ENCODE measurements around the gene CHMP2A. TPM values are rescaled to one million over a fixed set of nuclear protein-coding genes. Genes with fewer than 3 reads are reported as not detected.

CHMP2A gene
- total RNA-seq, 1 experiment from 2014 or later = 109 TPM

DNA sequence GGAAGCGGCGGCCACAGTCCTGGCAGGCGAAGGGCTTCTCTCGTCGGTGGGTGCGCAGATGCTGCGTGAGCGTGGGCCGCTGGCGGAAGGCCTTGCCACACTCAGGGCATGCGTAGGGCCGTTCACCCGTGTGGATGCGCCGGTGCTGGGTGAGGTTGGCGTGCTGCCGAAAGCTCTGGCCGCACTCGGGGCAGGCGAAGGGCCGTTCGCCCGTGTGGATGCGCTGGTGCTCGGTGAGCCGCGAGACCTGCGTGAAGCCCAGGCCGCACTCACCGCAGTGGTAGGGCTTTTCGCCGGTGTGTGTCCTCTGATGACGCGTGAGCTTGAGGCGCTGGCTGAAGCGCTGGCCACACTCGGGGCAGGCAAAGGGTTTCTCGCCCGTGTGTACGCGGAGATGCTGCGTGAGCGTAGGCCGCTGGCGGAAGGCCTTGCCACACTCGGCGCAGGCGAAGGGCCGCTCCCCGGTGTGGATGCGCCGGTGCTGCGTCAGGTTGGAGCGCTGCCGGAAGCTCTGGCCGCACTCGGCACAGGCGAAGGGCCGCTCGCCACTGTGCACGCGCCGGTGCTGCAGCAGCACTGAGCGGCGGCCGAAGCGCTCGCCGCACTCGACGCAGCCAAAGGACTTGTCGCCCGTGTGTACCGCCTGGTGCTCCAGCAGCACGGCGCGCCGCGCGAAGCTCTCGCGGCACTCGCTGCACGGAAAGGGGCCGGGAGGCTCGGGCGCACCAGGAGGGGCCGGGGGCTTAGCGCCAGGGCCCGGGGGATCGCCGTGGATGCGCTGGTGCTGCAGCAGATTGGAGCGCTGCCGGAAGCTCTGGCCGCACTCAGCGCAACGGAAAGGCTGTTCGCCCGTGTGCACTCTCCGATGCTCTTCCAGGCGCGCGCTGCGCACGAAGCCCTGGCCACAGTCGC lies 7.5 kb upstream of the CHMP2A start (continued):
- TF ChIP-seq, protein P1, sequence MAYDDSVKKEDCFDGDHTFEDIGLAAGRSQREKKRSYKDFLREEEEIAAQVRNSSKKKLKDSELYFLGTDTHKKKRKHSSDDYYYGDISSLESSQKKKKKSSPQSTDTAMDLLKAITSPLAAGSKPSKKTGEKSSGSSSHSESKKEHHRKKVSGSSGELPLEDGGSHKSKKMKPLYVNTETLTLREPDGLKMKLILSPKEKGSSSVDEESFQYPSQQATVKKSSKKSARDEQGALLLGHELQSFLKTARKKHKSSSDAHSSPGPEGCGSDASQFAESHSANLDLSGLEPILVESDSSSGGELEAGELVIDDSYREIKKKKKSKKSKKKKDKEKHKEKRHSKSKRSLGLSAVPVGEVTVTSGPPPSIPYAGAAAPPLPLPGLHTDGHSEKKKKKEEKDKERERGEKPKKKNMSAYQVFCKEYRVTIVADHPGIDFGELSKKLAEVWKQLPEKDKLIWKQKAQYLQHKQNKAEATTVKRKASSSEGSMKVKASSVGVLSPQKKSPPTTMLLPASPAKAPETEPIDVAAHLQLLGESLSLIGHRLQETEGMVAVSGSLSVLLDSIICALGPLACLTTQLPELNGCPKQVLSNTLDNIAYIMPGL (CRISPR knock-in tag; IDR thresholded peaks at IDR 0.05) = peak; percentile 24; the same call in 1 of the 2 replicates
- TF ChIP-seq, protein P2, sequence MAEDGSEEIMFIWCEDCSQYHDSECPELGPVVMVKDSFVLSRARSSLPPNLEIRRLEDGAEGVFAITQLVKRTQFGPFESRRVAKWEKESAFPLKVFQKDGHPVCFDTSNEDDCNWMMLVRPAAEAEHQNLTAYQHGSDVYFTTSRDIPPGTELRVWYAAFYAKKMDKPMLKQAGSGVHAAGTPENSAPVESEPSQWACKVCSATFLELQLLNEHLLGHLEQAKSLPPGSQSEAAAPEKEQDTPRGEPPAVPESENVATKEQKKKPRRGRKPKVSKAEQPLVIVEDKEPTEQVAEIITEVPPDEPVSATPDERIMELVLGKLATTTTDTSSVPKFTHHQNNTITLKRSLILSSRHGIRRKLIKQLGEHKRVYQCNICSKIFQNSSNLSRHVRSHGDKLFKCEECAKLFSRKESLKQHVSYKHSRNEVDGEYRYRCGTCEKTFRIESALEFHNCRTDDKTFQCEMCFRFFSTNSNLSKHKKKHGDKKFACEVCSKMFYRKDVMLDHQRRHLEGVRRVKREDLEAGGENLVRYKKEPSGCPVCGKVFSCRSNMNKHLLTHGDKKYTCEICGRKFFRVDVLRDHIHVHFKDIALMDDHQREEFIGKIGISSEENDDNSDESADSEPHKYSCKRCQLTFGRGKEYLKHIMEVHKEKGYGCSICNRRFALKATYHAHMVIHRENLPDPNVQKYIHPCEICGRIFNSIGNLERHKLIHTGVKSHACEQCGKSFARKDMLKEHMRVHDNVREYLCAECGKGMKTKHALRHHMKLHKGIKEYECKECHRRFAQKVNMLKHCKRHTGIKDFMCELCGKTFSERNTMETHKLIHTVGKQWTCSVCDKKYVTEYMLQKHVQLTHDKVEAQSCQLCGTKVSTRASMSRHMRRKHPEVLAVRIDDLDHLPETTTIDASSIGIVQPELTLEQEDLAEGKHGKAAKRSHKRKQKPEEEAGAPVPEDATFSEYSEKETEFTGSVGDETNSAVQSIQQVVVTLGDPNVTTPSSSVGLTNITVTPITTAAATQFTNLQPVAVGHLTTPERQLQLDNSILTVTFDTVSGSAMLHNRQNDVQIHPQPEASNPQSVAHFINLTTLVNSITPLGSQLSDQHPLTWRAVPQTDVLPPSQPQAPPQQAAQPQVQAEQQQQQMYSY (CRISPR knock-in tag; IDR thresholded peaks at IDR 0.05) = peak; percentile 11

DNA sequence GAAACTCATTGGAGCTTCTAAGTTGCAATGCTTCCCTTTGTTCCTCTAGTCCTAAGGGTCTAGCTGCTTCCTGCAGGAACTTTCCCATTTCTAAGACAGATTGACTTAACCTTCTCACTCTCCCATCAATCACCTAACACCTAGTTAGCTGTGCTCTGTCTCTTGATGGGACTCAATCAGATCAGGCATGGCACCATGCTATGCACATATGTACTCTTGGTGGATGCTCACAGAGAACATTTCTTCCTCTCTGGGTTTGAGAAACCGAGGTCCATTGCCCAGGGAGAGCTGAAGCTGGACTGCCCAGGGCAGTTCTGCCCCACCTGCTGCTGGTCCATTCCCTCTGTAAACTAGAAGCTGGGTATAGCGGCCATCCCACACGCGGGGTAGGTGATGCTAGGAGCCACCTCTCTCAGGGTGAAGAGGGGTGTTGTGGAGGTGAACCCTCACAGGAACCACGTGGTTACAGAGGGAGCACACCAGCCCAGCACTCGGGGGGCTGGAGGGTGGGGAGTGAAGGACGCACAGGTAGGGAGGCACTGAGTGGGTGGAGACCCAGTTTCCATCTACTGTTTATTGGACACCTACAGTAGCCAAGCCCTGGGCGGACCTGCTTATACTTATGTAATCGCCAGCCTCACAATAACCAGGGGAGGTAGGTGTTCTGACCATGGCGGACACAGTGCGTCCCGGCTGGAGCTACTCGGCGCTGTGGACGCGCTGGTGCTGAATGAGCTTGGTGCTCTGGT lies 6.6 kb upstream of the CHMP2A start:
- Mint-ChIP-seq H3K4me3 (peak overlapping the region; percentile 66), H3K27ac (no peak overlapping the region), H3K36me3 (peaks cover 6% of the 10 kb centered on the region), H3K4me1 (peaks cover 27% of the 10 kb centered on the region), H3K27me3 (ENCODE audit: low read depth) (peaks cover 56% of the 10 kb centered on the region), H3K9me3 (no peaks in the 10 kb centered on the region)
- no peak for ATAC-seq
- CTCF ChIA-PET = interaction anchor here (2.0 to 3.6 kb wide), 3 partner anchors 20 to 47 kb away, joined by 11 to 20 read pairs (median 15); partner anchors contain the start of gene ZBTB45
- POLR2A ChIA-PET = interaction anchor here (0.9 to 2.6 kb wide), 6 partner anchors 8 to 42 kb away, joined by 3 to 14 read pairs (median 6); partner anchors contain the start of genes TRIM28 and ZBTB45
- DNase-seq (ENCODE audit: low spot score) = no peak
- TF ChIP-seq CREM (CRISPR knock-in tag; IDR thresholded peaks at IDR 0.05) = no peak
- no peak for TF ChIP-seq ETV6 (CRISPR knock-in tag; IDR thresholded peaks at IDR 0.05)

DNA sequence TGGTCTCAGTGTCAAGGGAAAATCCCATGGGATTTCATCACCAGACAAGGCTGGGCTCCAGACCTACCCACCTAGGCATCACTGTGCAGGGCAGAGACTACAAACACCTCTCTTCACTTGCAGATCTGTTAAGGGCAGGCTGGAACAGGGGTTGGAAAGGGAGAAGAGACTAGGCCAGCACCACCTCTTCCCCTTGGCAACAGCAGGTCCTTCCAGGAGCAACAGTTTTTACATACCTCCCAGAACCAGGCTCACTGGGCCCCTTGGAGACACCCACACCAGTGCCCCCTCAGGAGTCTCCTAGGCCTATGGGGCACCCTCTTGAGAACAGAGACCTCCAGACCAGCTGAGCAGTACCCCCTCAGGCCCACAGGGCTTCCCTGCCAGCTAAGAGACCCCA lies 6.0 kb upstream of the CHMP2A start:
- H3K27me3 Mint-ChIP-seq (ENCODE audit: low read depth) = peaks cover 56% of the 10 kb centered on the region
- no peak for ATAC-seq
- DNase-seq (ENCODE audit: low spot score) = no peak
- no peaks in the 10 kb centered on the region for H3K9me3 Mint-ChIP-seq
- peaks cover 11% of the 10 kb centered on the region for H3K36me3 Mint-ChIP-seq
- ChIA-PET POLR2A (interaction anchor here (0.6 kb wide), 1 partner anchor 23 kb away, joined by 3 read pairs; no protein-coding TSS in a partner anchor), CTCF (interaction anchor here (2.4 to 3.6 kb wide), 2 partner anchors 42 to 47 kb away, joined by 15 to 20 read pairs; partner anchors contain the start of gene ZBTB45)
- no peak for TF ChIP-seq NFYB (CRISPR knock-in tag; conservative IDR thresholded peaks at IDR 0.05; ENCODE audit: low read depth)
- no peak for TF ChIP-seq ZNF121 (CRISPR knock-in tag; IDR thresholded peaks at IDR 0.05)
- TF ChIP-seq, protein P3, sequence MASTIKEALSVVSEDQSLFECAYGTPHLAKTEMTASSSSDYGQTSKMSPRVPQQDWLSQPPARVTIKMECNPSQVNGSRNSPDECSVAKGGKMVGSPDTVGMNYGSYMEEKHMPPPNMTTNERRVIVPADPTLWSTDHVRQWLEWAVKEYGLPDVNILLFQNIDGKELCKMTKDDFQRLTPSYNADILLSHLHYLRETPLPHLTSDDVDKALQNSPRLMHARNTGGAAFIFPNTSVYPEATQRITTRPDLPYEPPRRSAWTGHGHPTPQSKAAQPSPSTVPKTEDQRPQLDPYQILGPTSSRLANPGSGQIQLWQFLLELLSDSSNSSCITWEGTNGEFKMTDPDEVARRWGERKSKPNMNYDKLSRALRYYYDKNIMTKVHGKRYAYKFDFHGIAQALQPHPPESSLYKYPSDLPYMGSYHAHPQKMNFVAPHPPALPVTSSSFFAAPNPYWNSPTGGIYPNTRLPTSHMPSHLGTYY (CRISPR knock-in tag; IDR thresholded peaks at IDR 0.05) = no peak
- H3K4me3 Mint-ChIP-seq = 0 out of 2 replicates have a peak overlapping the region, but pooled peaks have one; percentile 97
- peaks cover 33% of the 10 kb centered on the region for H3K4me1 Mint-ChIP-seq
- no peak overlapping the region for H3K27ac Mint-ChIP-seq
